HepG2 (cell line): ENCODE measurements around the gene HTR2A. TPM values are rescaled to one million over a fixed set of nuclear protein-coding genes. Genes with fewer than 3 reads are reported as not detected.

Experiments used
- ATAC-seq: fragments of 200-7000 bp; cut with Tn5 transposase; 3 replicates; pipeline ENCODE4 v1.9.1; 2020; ENCODE audit warnings: mild to moderate bottlenecking, moderate library complexity
- Bru-seq: library from RNA; stranded (reverse); fragments of 400-500 nt; gene quantifications from one replicate; lab custom pipeline; 2021; lab: Mats Ljungman, UMichigan
- BruChase-seq, 2 experiments: library from RNA; stranded (reverse); fragments of 400-500 nt; gene quantifications; one replicate each; lab custom pipeline; 2021; lab: Mats Ljungman, UMichigan
- BruUV-seq: library from RNA; stranded (reverse); fragments of 400-500 nt; replicated peaks from 2 replicates; lab custom pipeline; 2021; lab: Mats Ljungman, UMichigan
- CTCF ChIA-PET: fragments of 300-600 bp; formaldehyde crosslinking; extraction: SDS; loops from one replicate; lab custom pipeline; 2021; ENCODE audit warnings: low total read pairs, inconsistent platforms, low intra/inter-chr PET ratio; lab: Yijun Ruan, JAX
- POLR2A ChIA-PET: fragments of 350-600 bp; sonication (Branson Sonifier 250); formaldehyde crosslinking; loops from one replicate; lab custom pipeline; 2020; ENCODE audit warnings: antibody characterized with exemption, inconsistent platforms; lab: Yijun Ruan, JAX
- DNase-seq: peaks from one replicate; pipeline ENCODE4 v3.0.0-alpha.2; 2015; ENCODE audit warnings: low spot score
- FAIRE-seq: peaks from 3 replicates; lab custom pipeline; 2011; peaks lifted over from hg19 to GRCh38; lab: Jason Lieb, UNC
- H2AFZ ChIP-seq: one replicate; pipeline ENCODE4 v1.6.1; 2011; ENCODE audit warnings: low read length, inconsistent platforms
- H3K27ac ChIP-seq: fragments of 300-600 bp; 3 replicates; pipeline ENCODE4 v1.8.0; 2011; ENCODE audit warnings: mixed run types, mild to moderate bottlenecking, mixed read lengths, low read length, inconsistent platforms; ENCODE audit not compliant: insufficient read depth; ENCODE audit errors: extremely low read length
- H3K27me3 ChIP-seq, 2 experiments: fragments of 200-600 bp in 1 of 2; 2 replicates in 1 of 2; 3 replicates in 1 of 2; pipeline versions ENCODE4 v1.6.0 to v1.8.0; 2011; ENCODE audit warnings: low read length in 2 of 2, mild to moderate bottlenecking in 2 of 2, moderate library complexity in 2 of 2, inconsistent platforms in 1 of 2; ENCODE audit not compliant: insufficient read depth in 2 of 2, control insufficient read depth in 1 of 2
- H3K36me3 ChIP-seq, 2 experiments: fragments of 200-600 bp in 1 of 2; replicated peaks in 1 of 2; 2 replicates in 1 of 2; 3 replicates in 1 of 2; pipeline versions ENCODE4 v1.5.1 to v1.8.0; 2011; ENCODE audit warnings: low read length in 2 of 2, inconsistent platforms in 1 of 2; ENCODE audit not compliant: insufficient read depth in 2 of 2, control insufficient read depth in 1 of 2
- H3K4me1 ChIP-seq: 2 replicates; pipeline ENCODE4 v1.5.1; 2012; ENCODE audit warnings: low read length, inconsistent platforms; ENCODE audit not compliant: insufficient read depth
- H3K4me2 ChIP-seq: 2 replicates; pipeline ENCODE4 v1.6.0; 2011; ENCODE audit warnings: low read depth, low read length, inconsistent platforms
- H3K4me3 ChIP-seq, 3 experiments: fragments of 200-600 bp in 1 of 3; sonication (generic), shearing (Covaris generic) in 1 of 3; replicated peaks in 1 of 3; 2 replicates each; pipeline ENCODE4 v1.5.1; 2011 to 2016; ENCODE audit warnings: low read length in 3 of 3, inconsistent platforms in 2 of 3, low read depth in 2 of 3, mild to moderate bottlenecking in 2 of 3, control low read depth in 1 of 3, mixed read lengths in 1 of 3; ENCODE audit not compliant: insufficient read depth in 1 of 3
- H3K79me2 ChIP-seq: one replicate; pipeline ENCODE4 v1.6.1; 2011; ENCODE audit warnings: low read length, inconsistent platforms; ENCODE audit not compliant: insufficient read depth
- H3K9ac ChIP-seq: 2 replicates; pipeline ENCODE4 v1.6.0; 2011; ENCODE audit warnings: mild to moderate bottlenecking, low read depth, low read length, inconsistent platforms; ENCODE audit not compliant: insufficient read depth
- H3K9me3 ChIP-seq: 2 replicates; pipeline ENCODE4 v1.5.1; 2012; ENCODE audit warnings: mild to moderate bottlenecking, low read length
- H4K20me1 ChIP-seq: 2 replicates; pipeline ENCODE4 v1.6.0; 2011; ENCODE audit warnings: inconsistent platforms, mild to moderate bottlenecking, low read length, moderate library complexity; ENCODE audit not compliant: insufficient read depth
- PBX3 ChIP-seq: sonication (generic); formaldehyde crosslinking; IDR thresholded peaks from 2 replicates; pipeline ENCODE4 v1.8.1; 2023; ENCODE audit warnings: missing genetic modification reagents, inconsistent platforms, borderline replicate concordance
- POLR2AphosphoS5 ChIP-seq: IDR thresholded peaks from 2 replicates; pipeline ENCODE4 v1.6.1; 2012; ENCODE audit warnings: low read depth, low read length
- RBFOX2 ChIP-seq: fragments of 200-400 bp; formaldehyde crosslinking; IDR thresholded peaks from 2 replicates; pipeline ENCODE4 v1.6.1; 2017; ENCODE audit warnings: low read depth, mild to moderate bottlenecking, low read length
- ZBTB10 ChIP-seq: sonication (generic); formaldehyde crosslinking; IDR thresholded peaks from 2 replicates; pipeline ENCODE4 v1.4.0; 2020; ENCODE audit warnings: missing genetic modification reagents, borderline replicate concordance
- ZNF549 ChIP-seq: sonication (generic); formaldehyde crosslinking; IDR thresholded peaks from 2 replicates; pipeline ENCODE4 v1.5.0; 2020; ENCODE audit warnings: missing genetic modification reagents
- WGBS: methylation state at CpG from one replicate; pipeline ENCODE4 v1.1.6; 2017; ENCODE audit warnings: low lambda C conversion rate; 5-methylcytosine and 5-hydroxymethylcytosine counted together
- in situ Hi-C: cut with HindIII; loops from 2 replicates; pipeline ENCODE4 v1.10.0; 2017; ENCODE audit warnings: low pct_unique_long_range_greater_than_20kb; ENCODE audit not compliant: extremely low pct_ligation_motif_present
- intact Hi-C: fragments of 100-400 bp; cut with micrococcal nuclease; formaldehyde crosslinking; loops from one replicate; pipeline ENCODE4 v1.10.0; 2022; ENCODE audit not compliant: unreplicated experiment
- long read RNA-seq, 2 experiments: library from RNA in 1 of 2; library from polyadenylated mRNA in 1 of 2; stranded (forward) in 1 of 2; unstranded in 1 of 2; transcript quantifications; one replicate each; pipeline ENCODE4 v2.0.0, GENCODE V29; 2019 to 2022
- polyA minus RNA-seq, 3 experiments: library from RNA; depleted of rRNA, polyadenylated mRNA; stranded (reverse); fragments of >200 nt; gene quantifications; 2 replicates each; pipeline ENCODE4 v1.2.3, GENCODE V29; 2011; ENCODE audit warnings: low replicate concordance in 1 of 3
- polyA plus RNA-seq, 8 experiments: library from polyadenylated mRNA; depleted of rRNA in 3 of 8; stranded (reverse) in 7 of 8; unstranded in 1 of 8; fragments of >200 nt; fragmentation: Illumina TruSeq in 4 of 8; extraction: Trizol in 4 of 8; gene quantifications; 2 replicates each; pipeline versions ENCODE4 v1.2.1 to v1.2.3, GENCODE V29; 2011 to 2016; ENCODE audit warnings: low read depth in 4 of 8, missing spikeins in 1 of 8, mixed read lengths in 1 of 8; ENCODE audit not compliant: insufficient read depth in 1 of 8
- total RNA-seq, 5 experiments: library from RNA; depleted of rRNA; stranded (reverse); fragments of >200 nt; fragmentation: Illumina TruSeq; extraction: Trizol; gene quantifications; 2 replicates each; pipeline ENCODE4 v1.2.3, GENCODE V29; 2016; ENCODE audit warnings: low read depth in 1 of 5

HTR2A gene
- total RNA-seq (2016; rRNA removed; fragmentation: Illumina TruSeq; extraction: Trizol) (not detected in 2 replicates), polyA plus RNA-seq (2011; rRNA removed) (not detected in 2 replicates), polyA minus RNA-seq (2011; rRNA and poly(A)+ RNA removed; ENCODE audit: low replicate concordance) (not detected in 2 replicates), Bru-seq, nascent RNA (not detected), BruChase-seq, experiment 1, labeled RNA remaining after a 6-hour chase (not detected), BruChase-seq, experiment 2, labeled RNA remaining after a 2-hour chase (not detected)
- total RNA-seq (2016; cell fraction: cytosol; rRNA removed; fragmentation: Illumina TruSeq; extraction: Trizol; ENCODE audit: low read depth) = not detected in 2 replicates
- total RNA-seq (2016; cell fraction: insoluble cytoplasmic fraction; rRNA removed; fragmentation: Illumina TruSeq; extraction: Trizol) = not detected in 2 replicates
- not detected in 2 replicates for total RNA-seq (2016; cell fraction: membrane; rRNA removed; fragmentation: Illumina TruSeq; extraction: Trizol)
- not detected in 2 replicates for total RNA-seq (2016; cell fraction: nucleus; rRNA removed; fragmentation: Illumina TruSeq; extraction: Trizol)
- polyA plus RNA-seq (2011; cell fraction: cytosol; rRNA removed) = not detected in 2 replicates
- not detected in 2 replicates for polyA plus RNA-seq (2011; cell fraction: nucleus; rRNA removed)
- not detected in 2 replicates for polyA plus RNA-seq (2012)
- polyA plus RNA-seq (2016; cell fraction: cytosol; fragmentation: Illumina TruSeq; extraction: Trizol; ENCODE audit: low read depth) = not detected in 2 replicates
- polyA plus RNA-seq (2016; cell fraction: insoluble cytoplasmic fraction; fragmentation: Illumina TruSeq; extraction: Trizol; ENCODE audit: low read depth) = not detected in 2 replicates
- not detected in 2 replicates for polyA plus RNA-seq (2016; cell fraction: membrane; fragmentation: Illumina TruSeq; extraction: Trizol; ENCODE audit: low read depth)
- not detected in 2 replicates for polyA plus RNA-seq (2016; cell fraction: nucleus; fragmentation: Illumina TruSeq; extraction: Trizol; ENCODE audit: insufficient read depth, low read depth)
- polyA minus RNA-seq (2011; cell fraction: cytosol; rRNA and poly(A)+ RNA removed) = not detected in 2 replicates
- polyA minus RNA-seq (2011; cell fraction: nucleus; rRNA and poly(A)+ RNA removed) = not detected in 2 replicates
- long read RNA-seq, experiment 1 = 0 reads
- long read RNA-seq, experiment 2 = 0 reads

- ChIA-PET CTCF (no interaction called here), POLR2A (no interaction called here)
- FAIRE-seq (no peak), DNase-seq (no peak), ATAC-seq (peak; percentile 40; the same call in 2 of the 3 replicates)
- H3K4me3 ChIP-seq = no peak within 1 kb of the TSS
- WGBS = 4% methylated on average over 13 of the region's 13 CpGs
- no peak within 1 kb of the TSS for H3K27ac ChIP-seq
- H3K27me3 ChIP-seq = peaks cover 0 to 15% of the 10 kb centered on the region in 2 experiments; a peak in 2 of 5 replicates
- H4K20me1 ChIP-seq = no peaks in the 10 kb centered on the region
- in situ Hi-C loops = no loop called here
- intact Hi-C loops = no loop called here
- no peaks in the 10 kb centered on the region for H3K79me2 ChIP-seq
- no peak within 1 kb of the TSS for H2AFZ ChIP-seq
- no peak within 1 kb of the TSS for H3K9ac ChIP-seq
- H3K9me3 ChIP-seq = no peaks in the 10 kb centered on the region
- H3K4me1 ChIP-seq = no peaks in the 10 kb centered on the region
- H3K4me2 ChIP-seq = no peak within 1 kb of the TSS
- no peaks in the 10 kb centered on the region for H3K36me3 ChIP-seq
- BruUV-seq = no TSS peak
- TF ChIP-seq POLR2AphosphoS5 = no peak
- no peak for TF ChIP-seq RBFOX2
- TF ChIP-seq ZNF549 (CRISPR knock-in tag) = no peak
- TF ChIP-seq ZBTB10 (CRISPR knock-in tag) = no peak
- no peak for TF ChIP-seq PBX3
Observed at GRCh38 chr13:46896341-46897137, at the start of gene HTR2A. HTR2A (minus strand) TSS chr13:46897053; CDS start chr13:46895906, 1,147 bp downstream.
